ENCODE data around the gene PDZK1IP1.

PDZK1IP1 gene

GRCh38 chr1:47137198-47137597 is 52.6 kb downstream of the PDZK1IP1 start, which contains the start of gene CYP4A22:
CYP4A22 (plus strand) TSS chr1:47137441; CDS start chr1:47137486, 45 bp downstream.
- TF ChIP-seq CTCF (IDR thresholded peaks at IDR 0.05; ENCODE audit: low read depth, low read length): no peak
- no peak for DNase-seq (ENCODE audit: low read depth, low spot score)
- in situ Hi-C loops (cut with HindIII; ENCODE audit: low sequenced_read_pairs): no loop called here
- no peak within 1 kb of the TSS for H3K4me3 ChIP-seq (ENCODE audit: low read depth, low read length)
